Ishikawa (cell line): ENCODE measurements around the gene NYNRIN.

Experiments
- CEBPB ChIP-seq: IDR thresholded peaks from 2 replicates; pipeline ENCODE4 v1.6.1; 2012
- EGR1 ChIP-seq: IDR thresholded peaks from 2 replicates; pipeline ENCODE4 v1.6.1; 2012
- EP300 ChIP-seq: IDR thresholded peaks from 2 replicates; pipeline ENCODE4 v1.6.1; 2012; ENCODE audit warnings: borderline replicate concordance
- FOXM1 ChIP-seq: IDR thresholded peaks from 2 replicates; pipeline ENCODE4 v1.6.1; 2012; ENCODE audit warnings: low read depth, borderline replicate concordance
- MAX ChIP-seq: IDR thresholded peaks from 2 replicates; pipeline ENCODE4 v1.6.1; 2012
- NFIC ChIP-seq: IDR thresholded peaks from 2 replicates; pipeline ENCODE4 v1.6.1; 2012
- RAD21 ChIP-seq: IDR thresholded peaks from 2 replicates; pipeline ENCODE4 v1.6.1; 2012; ENCODE audit warnings: low read depth
- TAF1 ChIP-seq: IDR thresholded peaks from 2 replicates; pipeline ENCODE4 v1.6.1; 2012; ENCODE audit warnings: low read depth, mild to moderate bottlenecking
- TEAD4 ChIP-seq: IDR thresholded peaks from 2 replicates; pipeline ENCODE4 v1.6.1; 2012
- YY1 ChIP-seq: IDR thresholded peaks from 2 replicates; pipeline ENCODE4 v1.6.1; 2012; ENCODE audit warnings: low read depth
- TF ChIP-seq, protein P1 (sequence below): IDR thresholded peaks from 2 replicates; pipeline ENCODE4 v1.6.1; 2012; ENCODE audit warnings: low read depth, mild to moderate bottlenecking
- TF ChIP-seq, protein P2 (sequence below): IDR thresholded peaks from 2 replicates; pipeline ENCODE4 v1.6.1; 2012

- TF ChIP-seq TEAD4 (no peak), CEBPB (no peak), TAF1 (no peak), YY1 (no peak), FOXM1 (no peak), MAX (no peak), NFIC (no peak), RAD21 (no peak), EGR1 (no peak), EP300 (no peak)
- TF ChIP-seq, protein P1, sequence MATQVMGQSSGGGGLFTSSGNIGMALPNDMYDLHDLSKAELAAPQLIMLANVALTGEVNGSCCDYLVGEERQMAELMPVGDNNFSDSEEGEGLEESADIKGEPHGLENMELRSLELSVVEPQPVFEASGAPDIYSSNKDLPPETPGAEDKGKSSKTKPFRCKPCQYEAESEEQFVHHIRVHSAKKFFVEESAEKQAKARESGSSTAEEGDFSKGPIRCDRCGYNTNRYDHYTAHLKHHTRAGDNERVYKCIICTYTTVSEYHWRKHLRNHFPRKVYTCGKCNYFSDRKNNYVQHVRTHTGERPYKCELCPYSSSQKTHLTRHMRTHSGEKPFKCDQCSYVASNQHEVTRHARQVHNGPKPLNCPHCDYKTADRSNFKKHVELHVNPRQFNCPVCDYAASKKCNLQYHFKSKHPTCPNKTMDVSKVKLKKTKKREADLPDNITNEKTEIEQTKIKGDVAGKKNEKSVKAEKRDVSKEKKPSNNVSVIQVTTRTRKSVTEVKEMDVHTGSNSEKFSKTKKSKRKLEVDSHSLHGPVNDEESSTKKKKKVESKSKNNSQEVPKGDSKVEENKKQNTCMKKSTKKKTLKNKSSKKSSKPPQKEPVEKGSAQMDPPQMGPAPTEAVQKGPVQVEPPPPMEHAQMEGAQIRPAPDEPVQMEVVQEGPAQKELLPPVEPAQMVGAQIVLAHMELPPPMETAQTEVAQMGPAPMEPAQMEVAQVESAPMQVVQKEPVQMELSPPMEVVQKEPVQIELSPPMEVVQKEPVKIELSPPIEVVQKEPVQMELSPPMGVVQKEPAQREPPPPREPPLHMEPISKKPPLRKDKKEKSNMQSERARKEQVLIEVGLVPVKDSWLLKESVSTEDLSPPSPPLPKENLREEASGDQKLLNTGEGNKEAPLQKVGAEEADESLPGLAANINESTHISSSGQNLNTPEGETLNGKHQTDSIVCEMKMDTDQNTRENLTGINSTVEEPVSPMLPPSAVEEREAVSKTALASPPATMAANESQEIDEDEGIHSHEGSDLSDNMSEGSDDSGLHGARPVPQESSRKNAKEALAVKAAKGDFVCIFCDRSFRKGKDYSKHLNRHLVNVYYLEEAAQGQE = no peak
- TF ChIP-seq, protein P2, sequence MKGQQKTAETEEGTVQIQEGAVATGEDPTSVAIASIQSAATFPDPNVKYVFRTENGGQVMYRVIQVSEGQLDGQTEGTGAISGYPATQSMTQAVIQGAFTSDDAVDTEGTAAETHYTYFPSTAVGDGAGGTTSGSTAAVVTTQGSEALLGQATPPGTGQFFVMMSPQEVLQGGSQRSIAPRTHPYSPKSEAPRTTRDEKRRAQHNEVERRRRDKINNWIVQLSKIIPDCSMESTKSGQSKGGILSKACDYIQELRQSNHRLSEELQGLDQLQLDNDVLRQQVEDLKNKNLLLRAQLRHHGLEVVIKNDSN = no peak
Observed at GRCh38 chr14:24394275-24394674, 4.5 kb upstream of the NYNRIN start.
